ENCODE results near the gene MYO9B.

DNA sequence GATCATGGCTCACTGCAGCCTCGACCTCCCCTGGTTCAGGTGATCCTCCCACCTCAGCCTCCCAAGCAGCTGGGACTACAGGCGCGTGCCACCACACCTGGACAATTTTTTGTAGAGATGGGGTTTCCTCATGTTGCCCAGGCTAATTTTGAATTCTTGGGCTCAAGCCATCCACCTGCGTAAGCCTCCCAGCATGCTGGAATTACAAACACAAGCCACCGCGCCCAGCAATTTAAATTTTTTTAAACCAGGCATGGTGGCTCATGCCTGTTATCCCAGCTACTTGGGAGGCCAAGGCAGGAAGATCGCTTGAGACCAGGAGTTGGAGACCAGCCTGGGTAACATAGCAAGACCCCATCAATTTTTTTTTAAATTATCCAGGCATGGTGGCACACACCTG is 79.7 kb downstream of the MYO9B start:
- TF ChIP-seq POLR2A (IDR thresholded peaks at IDR 0.05) (no peak), POLR2AphosphoS5 (IDR thresholded peaks at IDR 0.05; ENCODE audit: insufficient read depth in 1 of 2, low read depth in 1 of 2) (no peak)
- TF ChIP-seq, protein P1, sequence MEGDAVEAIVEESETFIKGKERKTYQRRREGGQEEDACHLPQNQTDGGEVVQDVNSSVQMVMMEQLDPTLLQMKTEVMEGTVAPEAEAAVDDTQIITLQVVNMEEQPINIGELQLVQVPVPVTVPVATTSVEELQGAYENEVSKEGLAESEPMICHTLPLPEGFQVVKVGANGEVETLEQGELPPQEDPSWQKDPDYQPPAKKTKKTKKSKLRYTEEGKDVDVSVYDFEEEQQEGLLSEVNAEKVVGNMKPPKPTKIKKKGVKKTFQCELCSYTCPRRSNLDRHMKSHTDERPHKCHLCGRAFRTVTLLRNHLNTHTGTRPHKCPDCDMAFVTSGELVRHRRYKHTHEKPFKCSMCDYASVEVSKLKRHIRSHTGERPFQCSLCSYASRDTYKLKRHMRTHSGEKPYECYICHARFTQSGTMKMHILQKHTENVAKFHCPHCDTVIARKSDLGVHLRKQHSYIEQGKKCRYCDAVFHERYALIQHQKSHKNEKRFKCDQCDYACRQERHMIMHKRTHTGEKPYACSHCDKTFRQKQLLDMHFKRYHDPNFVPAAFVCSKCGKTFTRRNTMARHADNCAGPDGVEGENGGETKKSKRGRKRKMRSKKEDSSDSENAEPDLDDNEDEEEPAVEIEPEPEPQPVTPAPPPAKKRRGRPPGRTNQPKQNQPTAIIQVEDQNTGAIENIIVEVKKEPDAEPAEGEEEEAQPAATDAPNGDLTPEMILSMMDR (IDR thresholded peaks at IDR 0.05): no peak

All from vagina (tissue), 2 donors.